ENCODE measurements around the gene SLC18A3.

GRCh38 chr10:49613165-49613881 lies 3.2 kb downstream of the SLC18A3 start:
- TF ChIP-seq CTCF (IDR thresholded peaks at IDR 0.05): no peak
- no peak for TF ChIP-seq POLR2A (IDR thresholded peaks at IDR 0.05)

All from breast epithelium (tissue), 3 donors.